ENCODE data around the gene POLN. TPM values are rescaled to one million over a fixed set of nuclear protein-coding genes. Genes with fewer than 3 reads are reported as not detected.

POLN gene
- polyA plus RNA-seq, 2 of the 4 experiments (the other 2 are of a cell fraction), result 2.4 to 2.9 TPM

DNA sequence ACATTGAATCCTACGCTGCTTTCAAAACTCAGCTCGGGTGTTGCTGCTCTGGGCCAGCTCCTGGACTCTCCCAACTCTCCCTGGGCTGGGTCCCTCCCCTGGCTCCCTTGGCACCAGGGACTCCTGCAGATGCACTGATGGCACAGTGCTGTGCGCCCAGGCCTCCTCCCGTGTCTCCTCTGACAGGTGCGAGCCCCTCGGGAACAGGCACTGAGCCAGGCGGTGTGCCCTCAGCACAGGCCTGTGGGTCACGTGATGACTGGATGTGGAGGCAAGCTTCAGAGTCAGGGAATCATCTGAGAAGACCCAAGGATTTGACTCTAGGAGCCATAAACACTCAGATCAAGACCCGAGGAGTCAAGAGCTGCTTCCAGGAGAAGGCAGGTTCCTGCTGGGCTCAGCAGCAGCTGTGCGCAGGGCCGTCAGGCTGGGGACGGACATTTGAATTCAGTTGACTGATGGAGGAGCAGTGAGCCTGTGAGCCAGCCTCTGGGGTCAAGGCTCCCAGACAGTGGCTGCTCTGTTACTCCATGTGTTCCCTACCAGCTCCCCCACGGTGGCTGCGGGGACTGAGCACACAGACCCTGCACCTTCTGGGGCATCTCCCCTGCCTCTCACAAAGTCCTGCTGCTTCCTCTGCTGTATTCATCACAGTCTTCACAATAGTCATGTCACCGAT lies 149.8 kb downstream of the POLN start:
- ChIA-PET POLR2A (no interaction called here), CTCF (interaction anchor here (0.6 kb wide), 1 partner anchor 37 kb away, joined by 3 read pairs; no protein-coding TSS in a partner anchor)
- DNase-seq (ENCODE audit: low read depth in 1 of 2, low spot score in 1 of 2) (no peak), FAIRE-seq (no peak), ATAC-seq (no peak)
- Histone ChIP-seq H3K27ac (no peak overlapping the region), H3K4me1 (no peaks in the 10 kb centered on the region), H3K9me3 (0 out of 3 replicates have a peak, but pooled peaks cover 3% of the 10 kb centered on the region), H3K4me3 (no peak overlapping the region), H3K4me2 (no peak overlapping the region)
- 86% methylated on average over 12 of the region's 15 CpGs for WGBS (ENCODE audit: missing lambda C conversion rate)
- no peak for TF ChIP-seq EHMT2 (IDR thresholded peaks at IDR 0.05; ENCODE audit: low read depth)
- no peak for TF ChIP-seq GATA3 (IDR thresholded peaks at IDR 0.05; ENCODE audit: borderline replicate concordance)
- TF ChIP-seq, protein P1, sequence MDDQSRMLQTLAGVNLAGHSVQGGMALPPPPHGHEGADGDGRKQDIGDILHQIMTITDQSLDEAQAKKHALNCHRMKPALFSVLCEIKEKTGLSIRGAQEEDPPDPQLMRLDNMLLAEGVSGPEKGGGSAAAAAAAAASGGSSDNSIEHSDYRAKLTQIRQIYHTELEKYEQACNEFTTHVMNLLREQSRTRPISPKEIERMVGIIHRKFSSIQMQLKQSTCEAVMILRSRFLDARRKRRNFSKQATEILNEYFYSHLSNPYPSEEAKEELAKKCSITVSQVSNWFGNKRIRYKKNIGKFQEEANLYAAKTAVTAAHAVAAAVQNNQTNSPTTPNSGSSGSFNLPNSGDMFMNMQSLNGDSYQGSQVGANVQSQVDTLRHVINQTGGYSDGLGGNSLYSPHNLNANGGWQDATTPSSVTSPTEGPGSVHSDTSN (IDR thresholded peaks at IDR 0.05), result no peak
- TF ChIP-seq ZC3H11A (IDR thresholded peaks at IDR 0.05), result no peak
- TF ChIP-seq PHF8 (IDR thresholded peaks at IDR 0.05; ENCODE audit: borderline replicate concordance, low read depth), result no peak
- TF ChIP-seq POLR2AphosphoS2 (conservative IDR thresholded peaks at IDR 0.05; ENCODE audit: low read length), result no peak
- TF ChIP-seq CBX2 (IDR thresholded peaks at IDR 0.05; ENCODE audit: borderline replicate concordance, low read depth), result no peak
- TF ChIP-seq FOSB (CRISPR knock-in tag; IDR thresholded peaks at IDR 0.05), result no peak
- TF ChIP-seq, protein P2, sequence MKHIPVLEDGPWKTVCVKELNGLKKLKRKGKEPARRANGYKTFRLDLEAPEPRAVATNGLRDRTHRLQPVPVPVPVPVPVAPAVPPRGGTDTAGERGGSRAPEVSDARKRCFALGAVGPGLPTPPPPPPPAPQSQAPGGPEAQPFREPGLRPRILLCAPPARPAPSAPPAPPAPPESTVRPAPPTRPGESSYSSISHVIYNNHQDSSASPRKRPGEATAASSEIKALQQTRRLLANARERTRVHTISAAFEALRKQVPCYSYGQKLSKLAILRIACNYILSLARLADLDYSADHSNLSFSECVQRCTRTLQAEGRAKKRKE (CRISPR knock-in tag; IDR thresholded peaks at IDR 0.05; ENCODE audit: low read depth), result no peak
- TF ChIP-seq HOXA7 (CRISPR knock-in tag; IDR thresholded peaks at IDR 0.05), result no peak
- TF ChIP-seq HEYL (CRISPR knock-in tag; IDR thresholded peaks at IDR 0.05), result no peak
- TF ChIP-seq, protein P3, sequence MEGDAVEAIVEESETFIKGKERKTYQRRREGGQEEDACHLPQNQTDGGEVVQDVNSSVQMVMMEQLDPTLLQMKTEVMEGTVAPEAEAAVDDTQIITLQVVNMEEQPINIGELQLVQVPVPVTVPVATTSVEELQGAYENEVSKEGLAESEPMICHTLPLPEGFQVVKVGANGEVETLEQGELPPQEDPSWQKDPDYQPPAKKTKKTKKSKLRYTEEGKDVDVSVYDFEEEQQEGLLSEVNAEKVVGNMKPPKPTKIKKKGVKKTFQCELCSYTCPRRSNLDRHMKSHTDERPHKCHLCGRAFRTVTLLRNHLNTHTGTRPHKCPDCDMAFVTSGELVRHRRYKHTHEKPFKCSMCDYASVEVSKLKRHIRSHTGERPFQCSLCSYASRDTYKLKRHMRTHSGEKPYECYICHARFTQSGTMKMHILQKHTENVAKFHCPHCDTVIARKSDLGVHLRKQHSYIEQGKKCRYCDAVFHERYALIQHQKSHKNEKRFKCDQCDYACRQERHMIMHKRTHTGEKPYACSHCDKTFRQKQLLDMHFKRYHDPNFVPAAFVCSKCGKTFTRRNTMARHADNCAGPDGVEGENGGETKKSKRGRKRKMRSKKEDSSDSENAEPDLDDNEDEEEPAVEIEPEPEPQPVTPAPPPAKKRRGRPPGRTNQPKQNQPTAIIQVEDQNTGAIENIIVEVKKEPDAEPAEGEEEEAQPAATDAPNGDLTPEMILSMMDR (IDR thresholded peaks at IDR 0.05), result no peak
- TF ChIP-seq, protein P4, sequence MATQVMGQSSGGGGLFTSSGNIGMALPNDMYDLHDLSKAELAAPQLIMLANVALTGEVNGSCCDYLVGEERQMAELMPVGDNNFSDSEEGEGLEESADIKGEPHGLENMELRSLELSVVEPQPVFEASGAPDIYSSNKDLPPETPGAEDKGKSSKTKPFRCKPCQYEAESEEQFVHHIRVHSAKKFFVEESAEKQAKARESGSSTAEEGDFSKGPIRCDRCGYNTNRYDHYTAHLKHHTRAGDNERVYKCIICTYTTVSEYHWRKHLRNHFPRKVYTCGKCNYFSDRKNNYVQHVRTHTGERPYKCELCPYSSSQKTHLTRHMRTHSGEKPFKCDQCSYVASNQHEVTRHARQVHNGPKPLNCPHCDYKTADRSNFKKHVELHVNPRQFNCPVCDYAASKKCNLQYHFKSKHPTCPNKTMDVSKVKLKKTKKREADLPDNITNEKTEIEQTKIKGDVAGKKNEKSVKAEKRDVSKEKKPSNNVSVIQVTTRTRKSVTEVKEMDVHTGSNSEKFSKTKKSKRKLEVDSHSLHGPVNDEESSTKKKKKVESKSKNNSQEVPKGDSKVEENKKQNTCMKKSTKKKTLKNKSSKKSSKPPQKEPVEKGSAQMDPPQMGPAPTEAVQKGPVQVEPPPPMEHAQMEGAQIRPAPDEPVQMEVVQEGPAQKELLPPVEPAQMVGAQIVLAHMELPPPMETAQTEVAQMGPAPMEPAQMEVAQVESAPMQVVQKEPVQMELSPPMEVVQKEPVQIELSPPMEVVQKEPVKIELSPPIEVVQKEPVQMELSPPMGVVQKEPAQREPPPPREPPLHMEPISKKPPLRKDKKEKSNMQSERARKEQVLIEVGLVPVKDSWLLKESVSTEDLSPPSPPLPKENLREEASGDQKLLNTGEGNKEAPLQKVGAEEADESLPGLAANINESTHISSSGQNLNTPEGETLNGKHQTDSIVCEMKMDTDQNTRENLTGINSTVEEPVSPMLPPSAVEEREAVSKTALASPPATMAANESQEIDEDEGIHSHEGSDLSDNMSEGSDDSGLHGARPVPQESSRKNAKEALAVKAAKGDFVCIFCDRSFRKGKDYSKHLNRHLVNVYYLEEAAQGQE (IDR thresholded peaks at IDR 0.05), result no peak
- no peak for TF ChIP-seq FOSL2 (IDR thresholded peaks at IDR 0.05)
- no peak for TF ChIP-seq FOSL2 (CRISPR knock-in tag; IDR thresholded peaks at IDR 0.05)
- TF ChIP-seq CEBPB (IDR thresholded peaks at IDR 0.05), result no peak
- no peak for TF ChIP-seq KDM5A (IDR thresholded peaks at IDR 0.05)

DNA sequence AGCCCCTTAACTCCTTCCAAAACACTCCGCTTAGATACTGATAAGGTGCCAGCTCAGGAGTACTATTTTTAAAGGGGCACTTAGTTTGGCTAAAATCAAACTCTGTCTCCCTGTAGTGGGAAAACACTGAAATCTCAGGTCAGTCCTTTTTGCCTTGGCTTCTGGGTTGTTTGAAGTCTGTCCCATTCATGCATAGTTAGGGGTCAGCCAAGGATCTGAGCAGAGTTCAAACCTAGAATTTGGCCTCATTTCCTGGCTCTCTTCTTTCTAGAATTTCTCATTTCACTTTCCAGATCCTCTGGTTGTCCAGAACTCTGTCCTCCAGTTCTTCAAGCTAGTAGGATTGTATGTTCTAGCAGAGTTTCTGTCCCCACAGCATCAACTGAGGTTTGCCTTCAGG lies 151.3 kb downstream of the POLN start:
- POLR2A ChIA-PET, result no interaction called here
- Histone ChIP-seq H3K9me3 (no peaks in the 10 kb centered on the region), H3K4me2 (no peak overlapping the region), H3K4me3 (no peak overlapping the region), H3K4me1 (no peaks in the 10 kb centered on the region), H3K27ac (no peak overlapping the region)
- WGBS (ENCODE audit: missing lambda C conversion rate), result 94% methylated on average over 1 of the region's 1 CpG
- FAIRE-seq (no peak), ATAC-seq (no peak), DNase-seq (ENCODE audit: low read depth in 1 of 2, low spot score in 1 of 2) (no peak)
- CTCF ChIA-PET, result no interaction called here
- TF ChIP-seq, protein P5, sequence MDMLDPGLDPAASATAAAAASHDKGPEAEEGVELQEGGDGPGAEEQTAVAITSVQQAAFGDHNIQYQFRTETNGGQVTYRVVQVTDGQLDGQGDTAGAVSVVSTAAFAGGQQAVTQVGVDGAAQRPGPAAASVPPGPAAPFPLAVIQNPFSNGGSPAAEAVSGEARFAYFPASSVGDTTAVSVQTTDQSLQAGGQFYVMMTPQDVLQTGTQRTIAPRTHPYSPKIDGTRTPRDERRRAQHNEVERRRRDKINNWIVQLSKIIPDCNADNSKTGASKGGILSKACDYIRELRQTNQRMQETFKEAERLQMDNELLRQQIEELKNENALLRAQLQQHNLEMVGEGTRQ (IDR thresholded peaks at IDR 0.05), result no peak
- no peak for TF ChIP-seq FOSL2 (IDR thresholded peaks at IDR 0.05)
- TF ChIP-seq FOSL2 (CRISPR knock-in tag; IDR thresholded peaks at IDR 0.05), result no peak
- TF ChIP-seq RAD21 (conservative IDR thresholded peaks at IDR 0.05 in 1 of 2, IDR thresholded peaks at IDR 0.05 in 1 of 2), result no peak
- TF ChIP-seq SMC3 (IDR thresholded peaks at IDR 0.05), result no peak
- TF ChIP-seq KDM5A (IDR thresholded peaks at IDR 0.05), result no peak
- no peak for TF ChIP-seq RCOR1 (IDR thresholded peaks at IDR 0.05; ENCODE audit: low read depth, low read length)
- no peak for TF ChIP-seq POLR2A (IDR thresholded peaks at IDR 0.05; ENCODE audit: low read length)
- no peak for TF ChIP-seq NPAS2 (CRISPR knock-in tag; IDR thresholded peaks at IDR 0.05; ENCODE audit: borderline replicate concordance)
- TF ChIP-seq, protein P3 (IDR thresholded peaks at IDR 0.05), result no peak
- no peak for TF ChIP-seq ZFP36 (IDR thresholded peaks at IDR 0.05; ENCODE audit: borderline replicate concordance, partially characterized antibody)
- TF ChIP-seq RNF2 (IDR thresholded peaks at IDR 0.05; ENCODE audit: borderline replicate concordance, low read depth), result no peak
